NB4 (cell line): Measurements from ENCODE around the gene DMRT3.

ENCODE experiments used
- DNase-seq: peaks from one replicate; pipeline ENCODE4 v3.0.0; 2010; ENCODE audit warnings: low read depth
- H3K4me3 ChIP-seq: one replicate; pipeline ENCODE4 v1.5.1; 2011; ENCODE audit warnings: mild to moderate bottlenecking, low read depth, low read length, moderate library complexity
- CTCF ChIP-seq: IDR thresholded peaks from one replicate; pipeline ENCODE4 v1.5.1; 2012; ENCODE audit warnings: low read depth, low read length
- MAX ChIP-seq: IDR thresholded peaks from 2 replicates; pipeline ENCODE4 v1.6.1; 2011; ENCODE audit warnings: low read depth, low read length
- MYC ChIP-seq: IDR thresholded peaks from 2 replicates; pipeline ENCODE4 v1.6.1; 2011; ENCODE audit warnings: low read depth, low read length
- POLR2A ChIP-seq: IDR thresholded peaks from 2 replicates; pipeline ENCODE4 v1.6.1; 2011; ENCODE audit warnings: mild to moderate bottlenecking; ENCODE audit not compliant: insufficient read length; ENCODE audit errors: extremely low read depth

Gene DMRT3

DNA sequence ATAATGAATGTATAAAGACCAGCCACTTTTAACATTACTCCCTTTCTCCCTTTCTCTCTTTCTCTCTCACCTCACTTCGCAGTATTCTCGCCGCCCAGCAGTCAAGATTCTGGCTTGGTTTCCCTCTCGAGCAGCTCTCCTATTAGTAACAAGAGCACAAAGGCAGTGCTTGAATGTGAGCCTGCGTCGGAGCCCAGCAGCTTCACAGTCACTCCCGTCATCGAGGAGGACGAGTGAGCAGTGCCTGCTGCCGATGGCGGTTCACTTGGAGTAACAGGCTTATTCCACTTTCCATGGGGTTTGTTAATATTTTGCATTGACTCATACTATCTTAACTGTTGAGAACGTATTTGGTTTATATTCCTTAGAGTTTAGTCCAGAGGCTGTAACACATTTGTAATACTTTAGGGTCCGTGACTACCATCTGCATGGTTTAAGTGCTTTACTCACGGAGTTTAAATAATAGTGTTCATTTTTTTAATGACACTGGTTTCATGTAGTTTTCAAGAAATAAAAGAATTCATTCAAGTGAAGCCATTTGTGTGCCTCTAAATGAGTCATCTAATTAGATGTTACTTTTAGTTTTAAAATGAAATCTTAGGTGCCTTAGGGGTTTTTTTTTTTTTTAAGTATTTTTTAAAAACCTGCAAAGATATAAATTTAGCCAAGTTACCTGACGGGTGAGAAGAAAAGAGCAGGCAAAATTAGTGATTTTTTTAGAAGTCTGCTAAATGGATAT is 8.4 kb upstream of the DMRT3 start:
- TF ChIP-seq MYC (no peak), POLR2A (no peak), CTCF (no peak), MAX (no peak)
- peak; percentile 66 for DNase-seq
- H3K4me3 ChIP-seq: peak overlapping the region; percentile 33

DNA sequence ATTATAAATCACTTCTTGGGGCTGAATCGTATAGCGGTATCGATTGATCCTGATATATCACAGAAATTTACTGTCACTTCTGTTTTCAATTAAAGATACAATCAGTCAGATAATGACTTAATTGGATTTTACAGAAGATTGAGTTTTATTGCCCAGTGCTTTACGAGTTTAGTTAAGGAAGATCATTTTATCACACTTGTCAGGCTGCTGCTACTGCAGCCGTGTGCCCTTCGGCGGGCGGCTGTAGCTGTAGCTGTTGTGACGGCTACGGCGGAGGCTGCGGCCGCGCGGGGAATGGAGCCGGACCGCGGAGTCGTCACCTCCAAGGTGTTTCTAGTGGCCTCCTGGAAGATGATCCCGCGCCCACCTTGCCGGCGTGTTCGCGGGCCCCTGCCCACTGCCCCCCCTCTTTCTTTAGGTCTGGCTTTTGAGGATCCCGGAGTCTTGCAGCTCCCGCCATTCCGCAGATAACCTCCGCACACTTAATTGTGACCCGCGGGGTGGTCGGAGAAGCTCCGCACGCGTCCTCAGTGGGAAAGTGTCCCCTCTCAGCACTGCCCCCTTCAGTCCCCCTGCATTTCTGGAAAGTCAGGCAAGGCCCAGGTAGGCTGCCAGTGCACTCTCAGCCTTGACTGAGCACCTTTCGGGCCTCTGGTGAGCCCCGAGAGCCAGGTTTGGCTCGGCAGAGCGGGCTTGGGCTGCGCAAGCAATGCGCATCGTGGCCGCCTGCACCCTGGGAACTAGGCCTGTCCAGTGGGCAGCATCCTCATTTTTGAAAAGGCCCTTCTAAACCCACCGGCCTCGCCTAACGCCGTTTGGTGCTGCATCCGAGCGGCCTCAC is 6.9 kb upstream of the DMRT3 start:
- no peak overlapping the region for H3K4me3 ChIP-seq
- DNase-seq: no peak
- TF ChIP-seq MAX (no peak), MYC (no peak), CTCF (peak; percentile 10)

DNA sequence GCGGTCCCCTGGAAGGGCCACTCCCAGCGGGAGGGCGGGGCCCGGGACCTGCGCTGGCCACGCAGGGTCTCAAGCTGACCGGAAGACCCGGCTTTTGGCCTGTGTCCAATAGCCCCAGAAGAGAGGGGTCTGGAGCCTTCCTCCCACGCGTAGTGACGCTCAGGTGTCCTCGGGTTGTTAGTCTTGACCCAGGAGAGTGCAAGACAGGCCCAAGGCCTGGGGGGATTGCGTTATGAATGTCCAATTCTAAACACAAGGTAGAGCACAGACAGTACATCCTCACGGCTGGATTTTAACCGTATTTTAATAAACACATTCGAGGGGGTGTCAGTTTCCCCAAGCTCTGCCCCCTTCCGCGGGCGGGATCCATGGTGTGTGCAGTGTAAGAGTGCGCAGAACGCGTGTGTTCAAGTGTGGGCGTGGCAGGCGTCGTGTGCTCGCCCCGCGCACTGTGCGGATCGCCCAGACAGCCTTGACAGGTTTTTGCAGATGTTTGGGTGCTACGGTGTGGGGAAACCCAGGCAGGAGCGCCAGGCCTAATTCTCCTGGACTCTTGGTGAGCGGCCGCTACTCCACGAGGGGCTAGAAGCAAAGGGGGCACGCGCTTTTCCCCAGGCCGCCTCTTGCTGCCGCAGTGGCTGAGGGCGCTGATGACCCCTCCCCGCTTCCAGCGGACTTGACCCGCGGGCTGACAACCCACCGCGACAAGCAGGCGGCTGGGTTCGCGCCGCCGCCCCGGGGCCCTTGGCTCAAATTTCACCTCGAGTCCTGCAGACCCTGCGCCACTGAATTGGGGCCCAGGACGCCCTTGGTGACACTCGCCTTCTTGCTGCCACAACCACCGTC is 6.1 kb upstream of the DMRT3 start:
- TF ChIP-seq MYC: no peak
- no peak for TF ChIP-seq CTCF
- no peak for TF ChIP-seq POLR2A
- TF ChIP-seq MAX: no peak
- DNase-seq: no peak
- no peak overlapping the region for H3K4me3 ChIP-seq

DNA sequence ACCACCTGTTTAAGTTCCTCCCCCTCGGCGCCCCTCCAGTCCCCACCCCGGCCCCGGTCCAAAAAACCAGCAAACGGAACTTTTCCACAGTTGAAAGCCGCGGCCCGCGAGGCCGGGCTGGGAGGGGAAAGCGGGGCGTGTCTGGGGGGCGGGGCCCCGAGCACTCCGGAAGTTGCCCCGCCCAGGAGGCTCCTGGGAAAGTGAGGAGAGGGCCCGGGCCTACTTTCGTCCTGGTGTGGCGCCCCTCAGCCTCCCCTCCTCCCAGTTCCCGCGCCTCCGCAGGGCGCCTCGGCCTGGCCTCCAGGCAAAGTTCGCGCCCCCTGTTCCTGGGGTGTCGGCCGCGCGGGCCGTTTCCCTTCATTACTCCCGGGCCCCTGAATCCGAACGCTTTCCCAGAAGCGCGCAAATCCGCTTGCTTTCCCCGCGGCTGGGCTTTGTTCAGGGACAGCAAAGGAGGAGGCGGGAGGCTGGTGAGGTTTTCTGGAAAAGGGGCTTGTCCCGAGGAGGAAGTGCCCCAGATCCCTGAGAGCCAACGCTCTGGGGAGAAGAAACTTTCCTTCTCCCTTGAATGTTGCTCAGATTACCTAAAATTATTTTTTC is 4.5 kb upstream of the DMRT3 start:
- TF ChIP-seq MAX: no peak
- no peak for TF ChIP-seq POLR2A
- no peak for TF ChIP-seq CTCF
- no peak for TF ChIP-seq MYC
- DNase-seq: no peak
- no peak overlapping the region for H3K4me3 ChIP-seq

DNA sequence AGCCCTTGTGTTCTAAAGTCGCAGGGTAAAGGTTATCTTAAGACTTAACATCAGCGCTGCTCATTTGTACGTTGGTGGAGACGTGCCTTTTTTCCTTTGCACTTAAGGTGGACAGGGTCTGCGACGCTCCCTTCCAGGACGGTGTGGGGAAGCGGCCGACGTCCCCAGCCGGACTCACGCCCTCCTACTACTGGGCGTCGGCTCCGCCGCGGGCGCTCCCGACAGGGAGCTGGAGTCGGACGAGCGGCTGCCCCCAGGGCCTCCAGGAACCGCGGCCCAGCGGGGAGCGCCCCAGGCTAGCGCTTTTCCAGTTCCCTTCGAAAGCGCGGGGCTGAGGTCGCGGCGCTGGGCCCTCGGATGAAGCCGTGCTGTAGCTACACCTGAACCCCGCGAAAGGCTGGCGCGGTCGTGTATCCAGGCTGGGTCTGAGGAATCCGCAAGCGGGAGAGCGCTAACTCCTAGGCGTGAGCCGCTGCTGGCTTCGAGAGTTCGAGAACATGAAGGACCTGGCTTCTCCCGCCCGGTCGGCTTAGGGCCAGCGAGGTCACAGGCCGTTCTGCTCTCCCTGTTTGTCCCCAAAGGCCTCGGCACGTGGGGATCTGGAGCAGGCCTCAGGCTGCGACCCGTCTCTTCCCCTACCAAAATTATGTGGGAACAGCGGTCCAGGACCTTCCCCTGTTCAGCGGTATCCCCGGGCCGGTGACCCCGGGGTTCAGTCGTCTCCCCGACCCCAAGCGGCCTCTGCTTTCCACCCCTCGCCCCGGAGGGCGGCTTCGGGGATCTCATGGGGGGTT is 3.8 kb upstream of the DMRT3 start:
- TF ChIP-seq MAX: no peak
- no peak for TF ChIP-seq MYC
- TF ChIP-seq CTCF: no peak
- TF ChIP-seq POLR2A: no peak
- H3K4me3 ChIP-seq: no peak overlapping the region
- DNase-seq: no peak
